GM21825 (cell line): Measurements from ENCODE around the gene QSOX2.

ENCODE experiments used
- ATAC-seq: cut with Tn5 transposase; IDR thresholded peaks from one replicate; pipeline ENCODE4 v1.9.1; 2021; ENCODE audit warnings: mild to moderate bottlenecking, moderate library complexity; ENCODE audit not compliant: unreplicated experiment

Gene QSOX2

DNA sequence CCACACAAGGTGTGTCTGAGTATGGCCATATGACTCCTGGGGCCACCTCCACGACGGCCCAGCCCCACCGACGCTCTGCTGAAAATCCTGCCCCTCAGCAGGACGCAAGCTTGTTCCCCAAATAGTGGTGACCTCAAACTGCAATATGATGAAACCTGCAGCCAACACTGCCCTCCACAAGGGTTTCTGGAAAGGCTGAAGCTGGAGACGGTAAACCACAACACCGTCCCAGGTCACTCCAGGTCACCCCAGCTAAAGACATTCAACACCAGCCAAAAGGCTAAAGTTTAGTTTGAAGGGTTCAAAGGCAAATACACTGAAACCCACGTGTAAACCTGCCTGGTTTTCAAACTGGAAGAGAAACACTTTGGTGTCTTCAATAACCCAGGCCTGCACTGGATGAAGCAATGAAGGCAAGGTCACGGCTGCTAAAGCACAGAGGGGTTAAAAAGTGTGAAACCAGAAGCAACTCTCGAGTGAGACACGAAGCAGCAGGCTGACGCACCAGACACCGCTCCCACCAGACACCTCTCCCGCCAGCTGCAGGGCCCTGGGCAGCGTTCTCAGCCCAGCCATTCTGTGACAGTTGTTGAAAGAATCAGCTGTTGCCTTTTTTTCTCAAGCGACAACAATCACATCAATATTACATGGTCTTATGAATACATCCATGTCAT is 38.9 kb downstream of the QSOX2 start:
- ATAC-seq, result no peak

DNA sequence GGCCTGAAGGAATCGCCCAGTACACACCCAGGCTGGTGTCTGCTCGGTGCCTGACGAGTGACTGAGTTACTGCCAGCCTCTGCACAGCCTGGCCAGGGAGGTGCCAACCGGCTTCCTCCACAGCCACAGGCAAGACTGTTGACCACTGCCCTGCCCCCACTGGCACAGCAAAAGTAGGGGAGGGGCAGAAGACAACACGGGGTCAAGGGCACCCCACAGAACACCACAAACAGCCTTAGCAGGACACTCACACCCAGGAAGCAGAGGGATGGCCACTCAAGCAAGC is 40.0 kb downstream of the QSOX2 start:
- ATAC-seq, result no peak

DNA sequence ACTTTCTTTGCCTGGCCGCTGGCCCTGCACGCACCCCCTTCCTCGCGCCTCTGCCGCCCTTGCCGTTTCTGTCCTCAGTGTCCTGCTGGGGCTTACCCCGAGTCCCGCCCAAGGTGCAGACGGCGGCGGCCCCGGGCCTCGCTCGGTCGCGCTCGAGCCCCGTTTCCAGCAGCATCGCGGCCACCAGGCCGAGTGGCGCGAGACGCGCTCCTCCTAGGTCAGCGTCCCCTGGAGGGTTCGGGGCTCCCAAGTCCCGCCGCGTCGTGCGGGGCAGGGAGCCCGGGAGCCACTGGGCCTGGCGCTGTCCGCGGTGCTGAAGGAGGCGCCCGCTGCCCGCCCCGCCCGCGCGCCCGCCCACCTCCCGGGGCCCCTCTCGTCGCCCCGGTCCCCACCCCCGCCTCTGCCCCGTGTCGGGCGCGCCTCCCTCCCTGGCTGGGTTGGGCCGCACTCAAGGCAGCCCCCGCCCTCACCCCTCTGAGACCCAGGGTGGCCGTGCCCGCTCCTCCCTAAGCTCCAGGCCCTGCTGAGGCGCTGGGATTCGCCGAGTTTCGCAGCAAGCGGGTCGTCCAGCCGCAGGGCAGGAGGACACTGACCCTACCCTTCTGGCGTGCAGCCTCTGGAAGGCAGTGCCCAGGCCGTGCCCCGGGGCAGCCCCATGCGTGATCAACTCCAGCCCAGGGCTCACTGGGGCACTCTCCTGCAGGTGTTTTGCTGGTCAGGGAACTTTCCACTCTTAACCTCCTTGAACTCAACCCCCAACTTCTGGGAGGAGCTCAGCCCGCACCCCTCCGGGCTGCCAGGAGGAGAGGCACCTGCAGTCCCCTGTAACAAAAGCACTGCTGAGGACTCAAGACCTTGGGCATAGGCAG is 40.5 kb downstream of the QSOX2 start, which contains the start of gene LHX3:
Gene LHX3, minus strand, starts transcription at position 291 of the 869 bp plus-strand sequence. Its CDS starts 116 bp downstream, at position 175.
- ATAC-seq, result no peak

DNA sequence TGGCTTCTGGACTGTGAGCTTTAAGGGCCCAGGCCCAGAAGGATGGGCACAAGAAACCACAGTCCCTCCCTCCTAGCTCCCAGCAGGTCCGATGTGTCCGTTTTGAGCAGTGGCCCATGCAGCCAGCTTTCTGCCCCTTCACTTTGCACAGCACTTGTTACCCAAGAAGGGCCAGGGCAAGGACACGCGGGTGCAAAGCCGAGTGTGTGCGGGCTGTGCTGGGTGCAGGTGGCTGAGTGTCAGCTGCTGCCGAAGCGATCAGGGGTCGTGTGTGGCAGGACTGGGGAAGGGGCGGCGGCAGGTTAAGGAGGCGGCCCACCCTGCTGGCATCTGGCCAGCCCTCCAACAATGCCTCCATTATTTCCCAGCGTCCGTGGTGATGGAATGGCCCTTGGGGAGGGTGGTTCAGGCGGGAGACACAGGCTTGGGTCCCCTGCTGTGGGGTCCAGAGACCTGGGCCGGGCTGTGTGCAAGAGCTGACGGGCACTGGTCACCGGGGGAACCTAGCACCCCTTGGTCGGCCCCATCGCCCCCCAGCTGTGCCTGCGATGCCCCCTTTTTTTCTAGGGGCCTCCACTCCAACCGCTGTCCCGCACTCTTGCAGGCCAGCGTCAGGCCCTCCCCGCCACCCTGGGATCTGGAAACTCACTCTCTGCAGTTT is 41.3 kb downstream of the QSOX2 start:
- no peak for ATAC-seq

DNA sequence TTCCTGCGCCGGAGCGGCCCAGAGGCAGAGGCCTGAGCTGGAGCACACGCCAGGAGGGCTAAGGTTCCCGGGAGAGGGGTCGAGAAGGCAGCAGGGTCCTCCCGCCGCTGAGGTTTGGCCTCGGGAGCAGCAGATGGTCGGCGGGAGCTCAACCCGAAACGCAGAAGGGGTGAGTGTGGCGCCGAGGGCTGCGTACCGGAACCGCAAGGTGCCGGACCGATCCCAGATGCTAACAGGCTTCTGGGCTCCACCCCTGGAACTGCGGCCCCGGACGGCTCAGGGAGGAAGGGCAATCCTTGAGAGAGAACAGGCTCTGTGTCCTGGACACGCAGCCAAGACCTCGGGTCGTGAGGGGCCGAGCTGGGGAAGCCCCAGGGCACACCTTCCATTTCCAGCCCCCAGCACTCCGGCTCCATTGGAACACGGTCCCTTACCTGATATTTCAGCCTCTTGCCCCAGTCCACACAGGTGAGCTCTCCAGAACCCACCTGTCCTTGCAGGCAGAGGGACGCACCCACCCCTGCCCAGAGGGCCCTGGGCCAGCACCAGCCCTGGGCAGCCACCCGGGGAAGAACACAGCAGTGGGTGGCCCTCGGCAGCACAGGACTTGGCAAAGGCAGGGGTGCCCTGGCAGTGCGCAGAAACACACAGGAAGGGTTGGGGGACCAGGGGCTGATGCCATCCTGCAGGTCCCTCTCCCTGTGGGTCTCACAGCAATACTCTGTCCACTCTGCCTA is 42.0 kb downstream of the QSOX2 start:
- no peak for ATAC-seq

DNA sequence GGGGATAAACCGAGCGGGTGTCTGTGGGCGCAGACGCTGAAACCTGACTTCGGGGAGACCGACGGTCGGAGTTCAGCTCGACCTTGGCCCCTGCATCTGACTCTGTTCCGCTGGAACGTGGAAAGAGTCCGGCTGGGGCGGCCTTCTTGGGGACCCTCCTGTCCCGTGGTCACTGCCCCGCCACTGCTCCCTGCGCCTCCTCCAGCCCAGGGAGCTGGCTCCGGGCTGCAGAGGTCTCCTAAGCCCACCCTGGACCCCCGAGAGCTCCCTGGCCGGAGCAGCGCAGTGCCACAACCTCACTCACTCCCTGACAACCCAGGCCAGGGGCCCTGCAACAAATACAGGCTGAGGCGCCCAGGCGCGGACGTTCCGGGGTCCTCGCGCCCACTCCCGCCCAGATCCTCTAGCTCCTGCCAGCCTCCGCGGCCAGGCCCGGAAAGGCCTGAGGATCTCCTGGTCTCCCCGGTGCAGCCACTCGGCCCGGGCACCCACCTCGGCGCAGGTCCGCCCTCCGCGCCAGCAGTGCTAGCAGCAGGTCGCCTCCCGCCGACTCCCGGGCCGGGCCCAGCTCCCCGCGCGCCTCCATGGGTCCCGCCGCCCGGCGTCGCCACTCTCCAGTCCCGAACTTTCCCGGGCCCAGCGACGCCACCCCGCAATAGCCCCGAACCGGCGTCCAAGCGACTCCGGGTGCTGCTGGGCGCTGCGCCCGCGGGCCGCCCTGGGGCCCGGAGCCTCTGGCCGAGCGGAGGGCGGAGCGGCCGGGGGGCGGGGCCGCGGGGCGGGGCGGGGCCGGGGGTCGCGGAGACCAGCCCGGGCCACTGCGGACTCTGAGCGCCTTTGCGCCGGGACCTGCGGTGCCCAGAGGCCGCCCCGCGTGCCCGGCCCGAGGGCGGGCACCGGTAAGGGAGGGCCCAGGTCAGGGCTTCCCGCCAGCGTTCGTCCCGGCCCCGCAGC is 42.9 kb downstream of the QSOX2 start:
- no peak for ATAC-seq

DNA sequence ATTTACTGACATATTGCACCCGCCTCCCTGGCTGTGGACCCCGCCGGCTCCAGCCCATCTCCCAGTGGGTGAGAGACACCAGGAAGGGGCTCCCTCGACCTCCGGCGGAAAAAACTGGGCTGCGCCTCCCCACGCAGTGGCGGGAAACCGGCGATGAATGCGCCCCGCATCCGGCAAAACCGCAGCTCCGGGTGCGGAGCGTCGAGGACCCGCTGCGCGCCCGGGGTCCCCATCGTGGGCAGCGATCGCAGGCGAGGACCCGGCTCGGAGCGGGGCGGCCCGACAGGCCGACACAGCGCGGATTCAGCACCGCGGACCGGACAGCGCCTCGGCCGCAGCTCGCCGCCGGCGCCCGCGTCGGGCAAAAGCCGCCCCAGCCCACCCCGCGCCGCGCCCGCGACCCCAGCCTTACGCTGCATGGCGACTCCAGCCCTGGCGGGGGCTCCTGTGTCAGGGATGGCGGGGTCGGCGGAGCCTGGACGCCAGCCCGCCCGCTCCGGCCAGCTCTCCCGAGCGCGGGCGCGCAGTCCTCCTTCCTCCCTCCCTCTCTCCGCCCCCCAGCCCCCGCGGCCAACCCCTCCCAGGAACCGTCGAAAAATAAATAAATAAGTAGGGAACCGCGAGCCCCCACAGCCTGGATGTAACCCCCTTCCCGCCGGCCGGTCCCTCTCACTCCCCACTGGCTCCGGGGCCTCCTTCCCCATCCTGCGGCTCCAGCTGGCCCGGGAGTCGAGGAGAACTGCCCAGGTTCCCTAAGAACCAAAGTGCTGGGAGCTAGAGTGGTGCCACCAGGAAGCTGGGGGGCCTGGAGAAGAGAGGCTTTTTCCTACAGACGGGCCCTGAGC is 43.8 kb downstream of the QSOX2 start:
- no peak for ATAC-seq

DNA sequence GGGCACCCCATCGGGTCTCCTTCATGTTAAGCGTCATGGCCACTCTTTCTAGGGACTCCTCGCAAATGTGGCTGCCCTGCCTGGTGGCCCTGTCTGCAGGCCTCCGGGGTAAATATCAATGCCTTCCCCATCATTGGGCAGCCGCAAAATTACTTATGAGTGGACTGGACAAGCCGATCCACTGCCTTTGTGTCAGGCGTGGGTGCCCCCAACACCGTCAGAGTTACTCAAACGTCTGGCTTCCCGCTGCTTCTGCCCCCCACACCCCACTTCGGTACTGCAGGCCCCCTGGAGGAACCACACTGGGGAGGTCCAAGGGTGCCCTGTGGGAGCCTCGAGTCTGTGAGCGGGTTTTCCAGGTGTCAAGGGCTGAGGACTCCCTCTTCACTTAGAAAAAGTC is 44.4 kb downstream of the QSOX2 start:
- no peak for ATAC-seq

DNA sequence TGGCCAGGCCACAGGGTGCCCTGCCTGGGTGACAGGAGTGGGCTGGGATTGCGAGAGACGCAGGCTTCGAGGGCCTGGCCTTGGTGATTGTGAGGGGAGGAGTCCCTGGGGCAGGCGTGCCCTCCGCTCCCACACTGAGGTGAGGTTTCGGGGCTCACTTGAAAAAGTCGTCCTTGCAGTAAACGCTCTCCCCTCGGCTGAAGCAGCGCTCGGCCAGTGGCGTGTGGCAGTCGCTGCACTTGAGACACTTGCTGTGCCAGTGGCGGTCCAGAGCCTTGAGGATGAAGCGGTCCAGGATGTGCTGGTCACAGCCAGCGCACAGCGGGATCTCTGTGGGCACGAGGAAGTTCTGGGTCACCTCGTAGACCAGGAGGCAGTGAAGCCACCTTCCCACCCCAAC is 45.2 kb downstream of the QSOX2 start:
- no peak for ATAC-seq

DNA sequence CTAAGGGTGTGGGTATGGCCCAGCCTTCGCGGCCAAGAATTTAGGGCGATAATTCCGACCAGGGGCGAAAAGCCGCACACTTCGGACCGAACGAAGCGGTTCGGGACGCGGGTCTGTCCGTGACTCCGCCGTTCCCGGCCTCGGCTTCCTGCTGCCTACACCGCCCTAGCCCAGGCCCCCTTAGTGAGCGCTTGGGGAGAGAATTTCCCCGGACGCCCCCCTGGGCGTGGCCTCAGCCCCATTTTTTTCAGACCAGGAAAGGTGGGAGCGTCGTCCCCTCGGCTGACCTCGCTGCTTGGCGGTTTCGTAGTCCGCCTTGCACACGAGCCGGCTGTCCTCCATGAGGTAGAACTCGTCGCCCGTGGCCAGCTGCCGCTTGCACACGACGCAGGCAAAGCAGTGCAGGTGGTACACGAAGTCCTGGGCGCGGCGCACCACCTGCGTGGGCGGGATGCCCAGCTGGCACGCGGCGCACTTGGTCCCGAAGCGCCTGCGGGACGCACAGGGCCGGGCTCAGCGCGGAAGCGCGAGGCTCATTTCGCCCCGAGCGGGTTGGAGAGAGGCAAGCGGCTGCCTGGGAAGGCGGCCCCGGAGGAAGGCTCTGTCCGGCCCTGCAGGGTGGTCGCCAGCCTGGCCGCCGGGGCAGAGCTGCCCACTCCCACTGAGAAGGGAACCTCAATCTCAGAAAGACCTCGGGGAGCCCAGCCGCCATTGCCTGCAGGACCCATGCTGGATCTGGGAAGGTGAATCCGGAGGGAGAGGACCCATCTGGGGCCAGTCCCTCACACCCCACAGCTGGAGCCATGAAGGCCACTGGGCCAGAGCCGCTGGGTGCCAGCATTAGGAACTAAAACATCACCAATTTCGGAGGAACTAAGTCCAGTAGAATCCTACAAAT is 46.0 kb downstream of the QSOX2 start:
- no peak for ATAC-seq

DNA sequence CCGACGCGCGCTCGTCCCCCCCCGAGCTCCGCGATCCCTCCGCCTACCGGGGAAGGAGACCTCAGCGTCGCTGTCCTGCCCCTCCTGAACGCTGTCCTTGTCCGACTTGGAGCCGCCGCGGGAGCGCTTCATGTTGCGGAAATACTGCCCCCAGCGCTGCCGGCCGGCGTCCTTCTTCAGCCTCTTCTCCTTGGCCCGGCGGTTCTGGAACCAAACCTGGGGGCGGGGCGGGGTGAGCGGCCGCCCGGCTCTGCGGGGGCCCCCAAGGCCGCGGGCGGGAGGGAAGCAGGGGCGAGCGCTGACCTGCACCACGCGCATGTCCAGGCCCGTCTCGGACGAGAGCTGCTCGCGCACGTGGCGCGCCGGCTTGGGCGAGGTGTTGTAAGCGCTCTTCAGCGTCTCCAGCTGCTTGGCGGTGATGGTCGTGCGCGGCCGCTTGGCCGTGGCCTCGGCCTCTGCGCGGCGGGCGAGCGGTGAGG is 47.0 kb downstream of the QSOX2 start:
- no peak for ATAC-seq

DNA sequence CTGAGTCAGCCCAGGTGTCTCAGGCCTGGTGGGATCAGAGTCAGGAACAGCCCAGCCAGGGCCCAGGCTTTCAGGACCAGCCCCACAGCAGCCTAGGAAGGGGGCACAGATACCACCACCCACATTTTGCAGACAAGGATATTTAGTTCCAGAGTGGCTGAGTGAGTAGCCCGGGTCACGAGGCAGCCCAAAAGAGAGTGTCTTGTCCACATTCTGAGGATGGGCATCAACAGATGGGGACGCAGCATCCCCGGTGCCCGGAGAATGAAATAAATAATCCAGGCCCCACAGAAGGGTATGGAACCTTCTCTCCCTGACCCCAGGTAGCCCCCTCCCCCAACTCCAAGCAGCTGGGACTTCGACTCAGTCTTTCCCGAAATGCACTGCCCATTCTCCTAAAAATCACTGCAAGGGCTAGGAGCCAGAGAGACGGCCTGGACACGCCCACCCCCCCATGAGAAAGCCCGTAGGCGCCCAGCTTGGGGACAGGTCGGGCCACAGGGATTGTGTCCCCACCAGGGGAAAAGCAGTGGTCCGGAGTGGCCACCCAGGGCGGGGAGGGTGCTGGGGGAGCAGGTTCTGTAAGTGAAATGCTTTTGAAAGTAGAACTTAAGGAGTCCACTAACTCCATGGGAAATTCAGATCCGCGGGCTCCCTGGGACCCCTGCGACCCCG is 47.5 kb downstream of the QSOX2 start:
- no peak for ATAC-seq

DNA sequence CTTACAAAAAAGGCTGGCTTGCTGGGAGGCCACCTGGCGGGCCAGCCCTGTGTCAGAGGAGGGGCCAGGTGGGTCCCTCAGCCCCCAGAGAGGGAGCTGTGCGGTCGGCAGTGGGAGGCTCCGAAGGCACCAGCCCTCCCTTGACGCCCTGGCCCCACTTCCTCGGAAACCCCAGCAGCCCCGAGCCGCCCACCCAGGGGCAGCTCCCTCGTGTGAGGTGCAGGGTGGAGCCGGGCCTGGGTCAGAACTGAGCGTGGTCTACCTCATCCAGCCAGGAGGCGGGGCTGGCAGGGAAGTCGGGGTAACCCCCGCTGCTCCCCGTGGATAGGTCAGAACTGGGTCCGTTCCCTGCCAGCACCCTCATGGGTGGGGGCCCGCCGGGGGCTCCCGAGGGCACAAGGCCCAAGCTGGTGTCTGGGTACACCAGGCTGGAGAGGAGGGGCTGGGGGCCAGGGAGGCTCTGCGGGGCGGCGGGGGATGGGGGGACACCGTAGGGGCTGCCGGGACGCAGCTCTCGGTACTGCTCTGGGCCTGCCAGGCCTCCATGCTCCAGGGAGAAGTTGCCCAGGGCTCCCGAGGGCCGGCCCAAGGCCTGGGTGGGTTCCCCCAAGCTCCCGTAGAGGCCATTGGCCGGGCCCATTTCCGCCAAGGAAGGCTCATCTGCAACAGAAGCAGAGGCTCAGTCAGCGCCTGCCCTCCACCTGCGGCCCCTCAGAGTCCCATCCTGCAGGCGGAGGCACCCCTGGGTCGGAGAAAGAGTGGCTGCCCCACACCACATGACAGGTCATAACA is 48.3 kb downstream of the QSOX2 start:
- no peak for ATAC-seq

DNA sequence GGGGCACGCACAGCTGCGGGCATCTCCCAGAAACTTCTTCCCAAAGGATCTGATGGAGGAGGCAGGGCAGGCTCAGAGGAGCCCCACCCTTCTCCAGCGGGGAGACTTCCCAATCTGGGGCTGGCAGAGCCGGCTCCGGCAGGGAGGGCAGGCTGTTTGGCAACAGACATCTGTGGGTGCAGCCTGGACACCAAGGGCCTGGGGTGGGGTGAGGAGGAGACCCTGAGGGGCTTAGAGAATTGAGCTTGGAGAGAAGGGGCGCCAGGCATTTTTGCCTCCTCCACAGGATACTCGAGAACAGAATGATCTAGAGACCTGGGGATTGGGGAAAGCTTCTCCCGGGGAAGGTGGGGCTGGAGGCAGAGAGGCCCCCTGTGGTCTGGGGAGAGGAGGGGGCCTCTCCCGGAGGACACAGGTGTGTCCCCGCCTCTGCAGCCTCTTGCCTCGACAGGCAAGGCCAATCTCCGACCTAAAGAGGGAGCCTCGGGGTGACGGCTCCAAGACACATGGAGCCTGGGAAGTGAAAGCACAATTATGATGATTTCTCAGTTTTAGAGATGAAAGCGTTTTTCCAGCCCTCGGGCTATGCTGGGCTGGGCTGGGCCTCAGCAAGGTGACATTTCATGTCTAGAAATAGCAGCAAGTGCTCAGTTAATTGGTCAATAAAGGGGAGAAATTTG is 49.1 kb downstream of the QSOX2 start:
- ATAC-seq, result no peak

DNA sequence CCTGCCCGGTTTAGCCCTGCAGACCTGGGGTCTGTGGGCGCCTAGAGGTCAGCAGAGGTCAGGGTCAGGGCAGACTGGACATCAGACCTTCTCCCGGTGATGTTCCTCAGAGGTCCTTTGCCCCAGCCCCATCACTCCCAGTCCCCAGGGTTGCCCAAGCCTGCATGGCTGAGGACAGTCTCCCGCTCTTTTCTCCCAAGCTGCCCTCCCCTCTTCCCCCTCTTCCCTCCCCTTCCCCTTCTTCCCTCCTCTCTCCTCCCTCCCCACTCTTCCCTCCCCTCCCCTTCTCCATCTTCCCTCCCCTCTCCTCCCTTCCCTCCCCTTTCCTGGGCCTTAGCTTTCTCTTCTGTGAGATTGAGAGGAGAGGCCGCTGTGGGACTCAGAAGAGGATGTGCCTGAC is 51.1 kb downstream of the QSOX2 start:
- no peak for ATAC-seq

DNA sequence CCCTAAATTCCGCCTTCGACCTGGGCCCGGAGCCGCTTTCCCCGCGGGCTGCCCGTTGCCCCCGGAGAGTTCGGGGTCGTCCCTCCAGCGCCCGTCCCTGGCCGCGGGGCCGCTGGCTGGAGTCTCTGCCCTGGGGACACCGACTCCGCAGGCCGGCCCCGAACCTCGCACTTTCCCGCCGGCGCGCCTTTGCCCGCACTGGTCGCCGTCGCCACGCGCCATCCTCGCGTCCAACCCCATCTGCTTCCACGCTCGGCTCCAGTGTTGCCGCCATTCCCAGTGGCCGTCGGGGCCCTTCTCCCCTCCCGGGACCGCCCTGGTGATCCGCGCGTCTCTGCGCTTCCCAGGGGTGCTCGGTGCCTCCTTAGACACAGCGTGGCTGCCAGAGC is 51.7 kb downstream of the QSOX2 start:
- ATAC-seq, result no peak
